Endodermal cell (in vitro differentiated cells): ENCODE data around the gene TOMM34. TPM values are rescaled to one million over a fixed set of nuclear protein-coding genes. Genes with fewer than 3 reads are reported as not detected.

Experiments used
- DNase-seq: peaks from one replicate; pipeline ENCODE4 v3.0.0-alpha.2; 2017
- H3K27ac ChIP-seq: 2 replicates; pipeline ENCODE4 v1.5.1; 2013; ENCODE audit warnings: mild to moderate bottlenecking, low read depth, low read length, moderate library complexity
- H3K27me3 ChIP-seq: 2 replicates; pipeline ENCODE4 v1.6.1; 2013; ENCODE audit warnings: mild to moderate bottlenecking, low read length, moderate library complexity; ENCODE audit not compliant: insufficient read depth, control insufficient read depth, poor library complexity, severe bottlenecking
- H3K36me3 ChIP-seq: 2 replicates; pipeline ENCODE4 v1.7.0; 2013; ENCODE audit warnings: mild to moderate bottlenecking, low read length, moderate library complexity; ENCODE audit not compliant: control insufficient read depth, insufficient read depth
- H3K4me1 ChIP-seq: one replicate; pipeline ENCODE4 v1.7.0; 2013; ENCODE audit warnings: low read length; ENCODE audit not compliant: control insufficient read depth, insufficient read depth
- H3K4me3 ChIP-seq: 2 replicates; pipeline ENCODE4 v1.5.1; 2013; ENCODE audit warnings: mild to moderate bottlenecking, low read length, moderate library complexity
- H3K9ac ChIP-seq: 2 replicates; pipeline ENCODE4 v1.6.1; 2013; ENCODE audit warnings: mild to moderate bottlenecking, low read length, moderate library complexity; ENCODE audit not compliant: poor library complexity, severe bottlenecking; ENCODE audit errors: extremely low read depth
- H3K9me3 ChIP-seq: 2 replicates; pipeline ENCODE4 v1.6.1; 2013; ENCODE audit warnings: mild to moderate bottlenecking, low read length, moderate library complexity; ENCODE audit not compliant: control insufficient read depth
- H3K27ac Mint-ChIP-seq: 2 replicates; pipeline ENCODE4 v1.8.0; 2020; ENCODE audit warnings: mixed read lengths
- H3K27me3 Mint-ChIP-seq: 2 replicates; pipeline ENCODE4 v1.8.0; 2021; ENCODE audit warnings: mild to moderate bottlenecking, mixed read lengths; ENCODE audit not compliant: insufficient read depth
- H3K36me3 Mint-ChIP-seq: 2 replicates; pipeline ENCODE4 v1.8.0; 2020; ENCODE audit warnings: low read depth, mixed read lengths
- H3K4me1 Mint-ChIP-seq: 2 replicates; pipeline ENCODE4 v1.8.0; 2020; ENCODE audit warnings: mixed read lengths
- H3K4me3 Mint-ChIP-seq: 2 replicates; pipeline ENCODE4 v1.8.0; 2020; ENCODE audit warnings: mild to moderate bottlenecking, moderate library complexity, mixed read lengths
- H3K9me3 Mint-ChIP-seq: 2 replicates; pipeline ENCODE4 v1.8.0; 2020; ENCODE audit warnings: mild to moderate bottlenecking, mixed read lengths
- WGBS, 2 experiments: methylation state at CpG; one replicate each; pipeline versions ENCODE4 v1.1.5 to v1.1.7; 2013; ENCODE audit warnings: missing lambda C conversion rate in 2 of 2, mixed read lengths in 1 of 2; ENCODE audit not compliant: insufficient coverage in 1 of 2, insufficient read length in 1 of 2; 5-methylcytosine and 5-hydroxymethylcytosine counted together
- total RNA-seq, 2 donors: library from RNA; stranded (reverse); fragmentation: NEBNext Ultra II Directional in 1 of 2; extraction: Animal tissue kit (Norgen Biotek cat#: 25700) in 1 of 2; gene quantifications; 2 replicates in 1 of 2; 3 replicates in 1 of 2; pipeline ENCODE4 v1.2.1, GENCODE V29; 2021
- TF ChIP-seq, protein P1 (sequence below): fragments of 200-600 bp; sonication (generic); conservative IDR thresholded peaks from 2 replicates; pipeline ENCODE4 v1.5.0; 2021; ENCODE audit warnings: antibody characterized with exemption, mild to moderate bottlenecking

TOMM34 gene
- total RNA-seq, 2 donors from 2014 or later = 43.6 to 43.9 TPM

DNA sequence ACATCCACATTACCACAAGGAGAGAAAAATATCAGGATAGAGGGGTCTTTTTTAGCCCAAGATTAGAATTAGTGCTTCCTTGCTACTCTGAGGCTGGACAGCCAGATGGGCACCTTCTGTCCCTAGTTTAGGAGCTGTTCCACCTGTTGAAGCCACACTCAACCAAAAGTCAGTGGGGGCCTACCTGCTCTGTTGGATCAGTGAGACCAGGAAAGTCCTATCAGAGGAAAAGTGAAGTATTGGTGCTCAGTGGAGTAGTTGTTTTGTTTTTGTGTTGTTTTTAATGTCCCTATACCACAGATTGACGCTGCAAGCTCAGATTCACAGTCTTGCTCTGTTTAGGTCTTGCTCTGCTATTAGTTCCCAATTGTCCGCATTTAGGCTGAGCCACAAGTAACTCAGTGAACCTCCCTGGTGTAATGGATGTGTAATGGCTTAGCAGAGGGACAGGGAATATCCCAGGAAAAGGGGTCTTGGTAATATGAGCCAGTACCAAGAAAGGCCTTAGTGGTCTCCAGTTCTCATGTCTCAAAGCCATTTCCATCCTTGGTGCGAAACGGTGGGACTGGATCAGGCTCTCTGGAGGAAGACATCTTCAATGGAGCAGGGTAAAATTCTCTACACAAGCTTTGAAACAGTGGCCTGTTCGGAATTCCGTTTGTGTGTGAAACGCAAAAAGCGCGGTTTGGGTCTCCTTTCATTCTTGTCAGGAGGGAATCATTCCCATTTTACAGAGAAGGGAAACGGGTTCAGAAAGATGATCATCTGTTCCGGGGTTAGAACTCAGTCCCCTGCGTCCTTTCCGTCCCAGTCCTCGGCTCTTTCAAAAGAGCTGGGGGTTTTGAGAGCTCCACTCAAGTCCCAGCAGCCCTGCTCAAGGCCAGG lies 51.0 kb downstream of the TOMM34 start:
- Histone ChIP-seq H3K36me3 (peaks cover 66% of the 10 kb centered on the region), H3K27me3 (no peaks in the 10 kb centered on the region), H3K4me3 (peak overlapping the region; percentile 81), H3K4me1 (no peaks in the 10 kb centered on the region), H3K27ac (no peak overlapping the region), H3K9ac (peak overlapping the region; percentile 24), H3K9me3 (no peaks in the 10 kb centered on the region)
- Mint-ChIP-seq H3K4me3 (peak overlapping the region; percentile 79), H3K27me3 (no peaks in the 10 kb centered on the region), H3K27ac (peak overlapping the region; percentile 83), H3K36me3 (peaks cover 59% of the 10 kb centered on the region), H3K4me1 (peaks cover 26% of the 10 kb centered on the region), H3K9me3 (no peaks in the 10 kb centered on the region)
- peak; percentile 55 for DNase-seq
- TF ChIP-seq, protein P1, sequence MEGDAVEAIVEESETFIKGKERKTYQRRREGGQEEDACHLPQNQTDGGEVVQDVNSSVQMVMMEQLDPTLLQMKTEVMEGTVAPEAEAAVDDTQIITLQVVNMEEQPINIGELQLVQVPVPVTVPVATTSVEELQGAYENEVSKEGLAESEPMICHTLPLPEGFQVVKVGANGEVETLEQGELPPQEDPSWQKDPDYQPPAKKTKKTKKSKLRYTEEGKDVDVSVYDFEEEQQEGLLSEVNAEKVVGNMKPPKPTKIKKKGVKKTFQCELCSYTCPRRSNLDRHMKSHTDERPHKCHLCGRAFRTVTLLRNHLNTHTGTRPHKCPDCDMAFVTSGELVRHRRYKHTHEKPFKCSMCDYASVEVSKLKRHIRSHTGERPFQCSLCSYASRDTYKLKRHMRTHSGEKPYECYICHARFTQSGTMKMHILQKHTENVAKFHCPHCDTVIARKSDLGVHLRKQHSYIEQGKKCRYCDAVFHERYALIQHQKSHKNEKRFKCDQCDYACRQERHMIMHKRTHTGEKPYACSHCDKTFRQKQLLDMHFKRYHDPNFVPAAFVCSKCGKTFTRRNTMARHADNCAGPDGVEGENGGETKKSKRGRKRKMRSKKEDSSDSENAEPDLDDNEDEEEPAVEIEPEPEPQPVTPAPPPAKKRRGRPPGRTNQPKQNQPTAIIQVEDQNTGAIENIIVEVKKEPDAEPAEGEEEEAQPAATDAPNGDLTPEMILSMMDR = no peak
- WGBS, 2 experiments = 49 to 68% methylated on average over 7 to 14 of the region's 14 CpGs

DNA sequence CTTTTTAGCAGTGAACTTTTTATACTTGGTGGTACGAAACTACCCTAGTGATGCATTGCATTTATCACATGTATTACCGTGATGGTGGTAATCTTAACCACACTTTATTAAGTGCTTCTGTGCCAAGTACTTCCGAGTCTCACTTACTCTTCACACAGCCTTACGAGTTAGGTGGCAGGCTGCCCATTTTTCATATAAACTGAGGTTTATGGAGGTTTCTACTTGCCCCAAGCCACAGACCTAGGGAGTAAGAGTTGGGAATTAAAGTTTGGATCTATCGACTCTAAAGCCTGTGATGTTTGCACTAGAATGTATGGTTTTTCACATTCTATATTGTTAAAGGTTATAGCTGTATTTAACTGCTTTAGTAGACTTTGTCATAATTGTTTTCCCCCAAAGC lies 55.8 kb downstream of the TOMM34 start:
- H3K27ac ChIP-seq = no peak overlapping the region
- WGBS, 2 experiments = 99 to 100% methylated on average over 3 to 5 of the region's 5 CpGs
- no peaks in the 10 kb centered on the region for H3K9me3 ChIP-seq
- no peak overlapping the region for H3K4me3 Mint-ChIP-seq
- peaks cover 86% of the 10 kb centered on the region for H3K36me3 ChIP-seq
- no peak overlapping the region for H3K9ac ChIP-seq
- H3K27me3 Mint-ChIP-seq = no peaks in the 10 kb centered on the region
- H3K4me1 Mint-ChIP-seq = peaks cover 11% of the 10 kb centered on the region
- H3K4me3 ChIP-seq = no peak overlapping the region
- no peak overlapping the region for H3K27ac Mint-ChIP-seq
- TF ChIP-seq, protein P1 = no peak
- peaks cover 70% of the 10 kb centered on the region for H3K36me3 Mint-ChIP-seq
- no peak for DNase-seq
- no peaks in the 10 kb centered on the region for H3K9me3 Mint-ChIP-seq
- H3K27me3 ChIP-seq = no peaks in the 10 kb centered on the region
- H3K4me1 ChIP-seq = no peaks in the 10 kb centered on the region

DNA sequence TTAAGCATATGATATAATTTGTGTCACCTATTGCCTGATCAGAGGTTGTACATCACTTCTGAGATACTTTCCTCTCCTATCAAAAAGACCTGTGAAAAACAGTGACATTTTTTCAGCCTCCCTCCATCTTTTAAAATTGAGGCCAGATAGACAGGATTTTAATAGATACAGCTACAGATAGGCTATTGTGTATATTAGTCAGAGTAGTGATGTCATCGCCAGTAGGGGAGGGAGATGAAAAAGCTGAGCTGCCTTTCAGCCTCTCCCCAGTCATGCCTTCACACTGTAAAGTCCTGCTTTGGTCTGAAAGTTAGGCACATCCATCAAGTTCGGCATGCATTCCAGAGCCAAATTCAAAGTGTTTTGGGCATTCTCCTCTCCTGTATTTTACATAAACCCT lies 58.2 kb downstream of the TOMM34 start:
- no peaks in the 10 kb centered on the region for H3K9me3 Mint-ChIP-seq
- no peaks in the 10 kb centered on the region for H3K27me3 ChIP-seq
- H3K4me3 ChIP-seq = no peak overlapping the region
- no peak for DNase-seq
- no peak overlapping the region for H3K27ac ChIP-seq
- TF ChIP-seq, protein P1 = no peak
- no peak overlapping the region for H3K4me3 Mint-ChIP-seq
- peaks cover 2% of the 10 kb centered on the region for H3K4me1 Mint-ChIP-seq
- no peaks in the 10 kb centered on the region for H3K4me1 ChIP-seq
- H3K27me3 Mint-ChIP-seq = no peaks in the 10 kb centered on the region
- H3K36me3 ChIP-seq = peaks cover 72% of the 10 kb centered on the region
- peak overlapping the region; percentile 35 for H3K27ac Mint-ChIP-seq
- peaks cover 63% of the 10 kb centered on the region for H3K36me3 Mint-ChIP-seq
- 70 to 100% methylated on average over 1 to 2 of the region's 2 CpGs for WGBS, 2 experiments
- H3K9ac ChIP-seq = no peak overlapping the region
- H3K9me3 ChIP-seq = no peaks in the 10 kb centered on the region
